GM21723 (cell line): ENCODE measurements around the gene RPTOR.
A peak's percentile ranks its signal among the peaks of the same experiment; 100 is the strongest.

Source experiments
- ATAC-seq: cut with Tn5 transposase; IDR thresholded peaks from one replicate; pipeline ENCODE4 v1.9.1; 2021; ENCODE audit warnings: mild to moderate bottlenecking, moderate library complexity; ENCODE audit not compliant: unreplicated experiment

The RPTOR gene

DNA sequence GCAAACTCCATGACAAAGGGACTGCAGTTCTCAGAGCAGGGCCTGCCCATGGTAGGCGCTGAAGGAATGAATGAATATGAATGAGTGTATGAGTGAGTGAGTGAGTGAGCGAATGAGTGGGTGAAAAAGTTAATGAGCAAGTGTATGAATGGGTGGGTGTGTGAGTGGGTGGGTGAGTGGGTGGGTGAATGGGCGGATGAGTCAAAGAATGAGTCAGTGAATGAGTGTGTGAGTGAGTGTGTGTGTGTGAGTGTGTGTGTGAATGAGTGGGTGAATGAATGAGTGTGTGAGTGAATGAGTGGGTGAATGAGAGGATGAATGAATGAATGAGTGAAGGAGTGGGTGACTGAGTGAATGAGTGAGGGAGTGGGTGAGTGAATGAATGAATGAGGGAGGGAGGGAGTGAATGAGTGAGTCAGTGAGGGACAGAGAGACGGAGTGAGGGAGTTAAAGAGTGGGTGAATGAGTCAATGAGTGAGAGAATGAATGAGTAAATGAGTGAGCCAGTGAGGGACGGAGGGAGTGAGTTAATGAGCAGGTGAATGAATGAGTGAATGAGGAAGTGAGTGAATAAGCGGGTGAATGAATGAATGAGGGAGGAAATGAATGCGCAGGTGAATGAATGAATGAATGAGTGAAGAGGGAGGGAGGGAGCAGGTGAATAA is 435.9 kb downstream of the RPTOR start:
- ATAC-seq: no peak

DNA sequence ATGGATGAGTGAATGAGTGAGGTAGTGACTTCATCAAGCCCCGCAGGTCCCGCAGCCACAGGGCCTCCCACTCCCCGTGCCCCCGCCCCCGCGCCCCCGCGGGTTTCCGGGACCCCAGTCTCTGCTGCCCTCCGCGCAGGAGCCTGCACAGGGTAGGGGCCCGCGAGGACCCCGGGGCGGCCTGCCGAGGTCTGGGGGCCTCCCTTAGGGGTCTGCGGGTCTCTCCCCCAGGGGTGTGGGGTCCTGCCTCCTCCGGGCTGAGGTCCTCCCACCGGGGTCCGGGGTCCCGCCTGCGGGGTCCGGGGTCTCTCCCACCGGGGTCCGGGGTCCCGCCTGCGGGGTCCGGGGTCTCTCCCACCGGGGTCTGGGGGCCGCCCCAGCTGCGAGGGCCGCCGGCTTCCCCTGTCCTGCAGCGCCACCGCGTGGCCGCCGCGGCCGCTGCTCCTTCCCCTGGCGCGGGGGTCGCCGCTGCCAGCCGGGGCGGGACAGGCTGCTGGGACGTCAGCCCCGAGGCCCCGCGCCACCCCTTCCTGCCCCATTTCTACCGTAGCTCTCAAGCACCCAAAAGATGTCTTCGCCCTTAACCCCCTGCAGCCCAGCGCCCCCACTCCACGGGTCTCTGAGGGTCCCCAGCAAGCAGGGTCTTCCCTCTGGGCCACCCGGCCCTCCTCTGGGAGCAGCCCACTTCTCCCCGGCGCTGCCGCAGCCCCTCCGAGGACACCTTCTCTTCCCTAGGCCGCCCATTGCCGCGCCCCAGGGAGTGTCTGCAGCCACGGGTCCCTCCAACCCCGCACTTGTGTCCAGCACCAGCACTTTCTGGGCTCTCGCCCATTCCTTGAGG is 436.6 kb downstream of the RPTOR start:
- no peak for ATAC-seq

DNA sequence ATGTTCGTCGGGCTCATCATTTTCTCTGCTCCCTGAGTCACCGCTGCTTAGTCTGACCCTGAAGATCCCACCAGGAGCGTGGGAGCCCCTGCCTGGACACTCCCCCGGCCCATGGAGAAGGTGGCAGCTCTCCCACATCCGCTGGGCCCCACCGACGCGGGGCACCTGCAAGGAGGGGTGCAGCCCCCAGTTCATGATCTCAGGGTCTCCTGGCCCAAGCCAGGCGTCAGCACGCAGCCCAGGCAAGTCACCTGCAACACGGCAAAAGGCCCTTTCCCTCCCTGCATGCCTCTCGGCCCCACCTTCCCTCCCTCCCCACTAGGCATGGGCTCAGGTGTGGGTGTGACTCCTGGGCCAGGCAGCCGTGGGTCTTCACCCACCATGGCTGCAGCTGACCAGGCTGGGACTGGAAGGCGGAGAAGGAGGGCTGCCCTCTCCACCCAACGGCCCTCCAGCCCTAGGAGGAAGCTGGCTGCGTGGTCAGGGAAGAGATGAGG is 437.3 kb downstream of the RPTOR start:
- ATAC-seq: no peak

DNA sequence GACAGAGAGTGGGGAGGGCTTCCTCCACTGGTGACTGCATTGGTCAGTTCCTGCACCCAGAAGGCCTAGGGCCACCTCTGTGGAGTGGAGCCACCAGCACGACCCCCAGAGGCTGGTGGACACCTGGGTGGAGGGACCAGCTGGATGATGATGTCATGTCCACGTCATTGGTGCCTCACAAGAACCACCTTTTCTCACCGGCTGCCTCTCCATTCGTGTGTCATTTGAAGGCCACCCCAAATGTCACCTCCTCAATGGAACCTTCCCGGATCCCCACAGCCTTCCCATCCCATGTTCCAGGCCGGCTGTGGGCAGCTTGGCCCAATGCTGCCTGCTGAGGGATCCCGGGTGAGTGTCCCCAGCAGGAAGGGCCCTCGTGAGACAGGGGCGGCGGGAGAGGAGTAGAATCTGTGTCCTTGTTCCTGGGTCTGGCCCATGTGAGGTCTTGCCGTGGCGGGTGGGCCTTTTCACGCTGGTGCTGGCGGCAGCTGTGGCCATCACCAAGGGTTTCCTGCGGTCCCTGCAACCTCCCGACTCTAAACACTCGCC is 437.9 kb downstream of the RPTOR start:
- ATAC-seq: no peak

DNA sequence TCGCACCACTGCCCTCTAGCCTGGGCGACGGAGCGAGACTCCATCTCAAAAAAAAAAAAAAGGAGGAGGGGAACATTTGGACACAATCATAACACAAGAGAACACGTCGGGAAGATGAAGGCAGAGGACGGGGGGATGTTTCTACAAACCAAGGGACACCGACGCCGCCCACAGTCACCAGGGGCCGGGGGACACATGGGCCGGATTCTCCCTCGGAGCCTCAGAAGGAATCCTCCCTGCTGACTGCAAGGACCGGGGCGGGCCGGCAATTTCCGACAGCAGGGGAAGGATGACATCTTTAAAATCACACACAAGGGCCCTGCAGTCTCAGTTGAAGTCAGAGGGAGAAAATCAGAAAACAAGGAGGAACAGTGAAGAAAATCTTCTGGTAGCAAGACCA is 438.9 kb downstream of the RPTOR start:
- ATAC-seq: no peak

DNA sequence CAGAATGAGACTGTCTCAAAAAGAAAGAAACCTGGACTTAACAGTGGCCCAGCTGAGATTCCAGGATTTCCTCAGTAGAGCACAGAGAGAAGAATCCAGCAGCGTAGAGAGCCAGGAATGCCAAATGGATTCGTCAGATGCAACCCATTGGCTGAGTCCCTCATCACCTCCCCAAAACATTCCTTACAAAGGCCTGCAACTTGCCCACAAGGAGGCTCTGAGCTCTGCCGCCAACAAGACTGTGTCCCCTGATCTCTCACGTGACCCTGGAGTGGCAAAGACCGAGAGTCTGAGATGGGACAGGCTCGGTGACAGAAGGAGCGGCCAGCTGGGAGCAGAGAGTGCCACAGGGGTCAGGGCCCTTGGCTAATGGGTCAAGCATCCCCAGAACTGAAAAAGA is 440.1 kb downstream of the RPTOR start:
- no peak for ATAC-seq

DNA sequence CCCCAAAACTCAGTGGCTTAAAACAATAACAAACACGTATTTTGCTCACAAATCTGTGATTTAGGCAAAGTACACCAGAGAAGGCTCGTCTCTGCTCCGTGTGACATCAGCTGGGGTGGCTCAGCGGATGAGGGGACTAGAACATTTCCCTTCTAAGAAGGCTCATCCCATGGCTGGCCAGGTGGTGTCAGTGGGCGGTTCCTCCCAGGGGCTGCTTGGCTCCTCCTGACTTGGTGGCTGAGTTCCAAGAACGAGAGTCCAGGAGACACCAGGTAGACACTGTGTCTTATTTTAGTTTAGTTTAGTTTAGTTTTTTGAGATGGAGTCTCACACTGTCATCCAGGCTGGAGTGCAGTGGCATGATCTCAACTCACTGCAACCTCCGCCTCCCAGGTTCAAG is 441.4 kb downstream of the RPTOR start:
- ATAC-seq: no peak

DNA sequence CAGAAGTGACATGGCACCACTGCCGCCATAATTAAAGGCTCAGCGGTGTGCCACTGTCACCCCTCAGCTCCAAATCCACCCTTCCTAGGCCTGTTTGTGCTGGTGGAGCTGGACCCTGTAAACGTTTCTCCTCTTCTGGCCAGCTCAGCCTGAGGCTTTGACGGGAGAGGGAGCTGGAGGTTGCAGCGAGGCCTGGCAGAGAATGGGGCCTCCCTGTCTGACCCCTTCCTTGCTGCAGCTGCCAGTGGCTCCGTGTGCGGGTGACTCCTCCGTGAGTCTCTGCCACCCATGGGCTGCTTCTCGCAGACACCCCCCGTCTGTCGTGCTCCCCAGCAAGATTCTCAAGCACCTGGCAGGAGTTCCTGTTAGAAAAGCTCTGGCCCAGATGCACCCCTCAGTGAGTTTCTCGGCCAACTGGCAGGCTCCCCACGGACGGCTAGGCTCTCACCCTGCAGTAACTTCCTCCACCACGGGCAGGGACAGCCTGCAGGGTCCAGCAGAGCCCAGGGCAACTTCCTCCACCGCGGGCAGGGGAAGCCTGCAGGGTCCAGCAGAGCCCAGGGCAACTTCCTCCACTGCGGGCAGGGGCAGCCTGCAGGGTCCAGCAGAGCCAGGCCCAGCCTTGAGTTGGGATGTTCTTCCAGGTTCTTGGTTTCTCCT is 442.3 kb downstream of the RPTOR start:
- no peak for ATAC-seq

DNA sequence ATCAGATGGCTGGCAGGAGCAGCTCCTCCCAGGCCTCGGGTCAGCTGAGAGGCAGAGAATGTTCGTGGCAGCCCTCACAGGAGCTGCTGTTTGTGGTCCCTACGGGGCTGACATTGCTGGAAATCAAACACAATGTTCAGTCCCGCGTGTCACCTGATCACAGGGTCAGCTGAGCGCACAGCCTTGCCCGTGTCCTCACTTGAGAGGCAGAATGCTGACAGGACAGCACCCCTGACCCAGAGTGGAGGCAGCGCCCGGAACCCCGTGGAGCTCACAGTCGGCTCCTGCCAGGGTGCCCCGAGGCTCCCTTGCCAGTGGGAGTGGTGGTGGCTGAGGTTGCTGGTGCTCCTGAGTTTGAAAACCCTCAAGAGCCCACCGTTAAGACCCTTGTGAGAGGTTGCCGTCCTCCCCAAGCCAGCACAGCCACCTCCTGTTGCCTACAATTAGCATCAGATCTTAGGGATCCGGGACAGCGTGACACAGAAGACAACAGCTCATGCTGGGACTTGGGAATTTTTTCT is 443.4 kb downstream of the RPTOR start:
- no peak for ATAC-seq

DNA sequence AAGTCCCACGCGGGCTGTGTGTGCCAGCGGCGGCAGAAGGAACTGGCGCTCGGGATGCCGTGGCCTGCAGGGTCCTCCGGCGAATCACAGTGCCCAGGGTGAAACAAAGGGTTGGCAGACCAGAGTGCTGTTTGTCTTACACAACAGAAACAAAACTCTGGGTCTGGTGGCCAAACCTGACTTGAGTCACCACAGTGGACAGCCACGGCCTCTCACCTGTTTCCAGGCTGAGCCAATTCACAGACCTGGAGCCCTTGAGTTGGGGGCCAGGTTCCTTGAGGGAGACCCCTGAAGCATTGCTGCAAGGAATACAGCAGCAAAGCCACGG is 444.9 kb downstream of the RPTOR start:
- ATAC-seq: no peak

DNA sequence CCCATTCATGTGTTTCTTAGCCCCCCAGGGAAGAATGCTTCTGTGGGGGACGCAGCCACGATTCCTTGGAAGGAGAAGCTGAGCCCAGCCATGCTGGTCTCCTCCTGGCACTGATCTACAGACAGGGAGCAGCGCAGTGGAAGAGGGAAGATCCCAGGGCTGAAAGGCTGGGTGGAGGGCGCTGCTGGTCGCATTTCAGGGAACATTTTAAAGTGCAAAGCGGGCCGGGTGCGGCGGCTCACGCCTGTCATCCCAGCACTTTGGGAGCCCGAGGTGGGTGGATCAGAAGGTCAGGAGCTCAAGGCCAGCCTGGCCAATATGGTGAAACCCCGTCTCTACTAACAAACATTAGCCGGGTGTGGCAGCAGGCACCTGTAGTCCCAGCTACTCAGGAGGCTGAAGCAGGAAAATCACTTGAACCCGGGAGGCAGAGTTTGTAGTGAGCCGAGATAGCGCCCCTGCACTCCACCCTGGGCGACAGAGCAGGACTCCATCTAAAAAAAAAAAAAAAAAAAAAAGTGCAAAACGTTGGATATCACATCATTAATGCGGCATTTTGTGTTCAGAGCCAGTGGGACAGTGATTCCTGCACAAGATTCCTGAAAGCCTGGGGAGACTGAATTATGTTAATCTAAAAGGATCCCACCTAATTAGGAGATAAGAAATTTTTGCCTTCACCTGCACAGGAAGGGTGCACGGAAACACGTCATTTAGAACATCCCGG is 446.4 kb downstream of the RPTOR start:
- no peak for ATAC-seq

DNA sequence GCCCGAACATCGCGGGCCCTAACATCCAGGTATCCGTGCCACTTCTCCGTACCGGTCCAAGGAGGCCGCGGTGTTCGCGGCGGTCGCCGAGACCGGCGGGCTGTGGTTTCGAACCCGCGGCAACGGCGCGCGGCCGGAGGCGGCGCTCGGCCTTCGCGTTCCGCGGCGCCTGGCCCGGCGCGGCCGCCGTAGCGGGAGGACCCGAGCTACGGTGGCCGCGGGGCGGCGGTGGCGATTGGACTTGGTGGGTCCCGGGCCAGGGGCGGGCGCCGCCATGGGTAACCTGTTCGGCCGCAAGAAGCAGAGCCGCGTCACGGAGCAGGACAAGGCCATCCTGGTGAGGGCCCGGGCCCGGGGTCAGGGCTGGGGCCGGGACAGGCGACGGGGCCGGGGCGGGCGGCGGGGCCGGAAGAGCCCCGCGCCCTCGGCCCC is 447.0 kb downstream of the RPTOR start, which contains the start of gene CHMP6:
Gene CHMP6, plus strand, starts transcription at position 197 of the 432 bp plus-strand sequence. Its CDS starts 78 bp downstream, at position 275.
- ATAC-seq: peak; percentile 54

DNA sequence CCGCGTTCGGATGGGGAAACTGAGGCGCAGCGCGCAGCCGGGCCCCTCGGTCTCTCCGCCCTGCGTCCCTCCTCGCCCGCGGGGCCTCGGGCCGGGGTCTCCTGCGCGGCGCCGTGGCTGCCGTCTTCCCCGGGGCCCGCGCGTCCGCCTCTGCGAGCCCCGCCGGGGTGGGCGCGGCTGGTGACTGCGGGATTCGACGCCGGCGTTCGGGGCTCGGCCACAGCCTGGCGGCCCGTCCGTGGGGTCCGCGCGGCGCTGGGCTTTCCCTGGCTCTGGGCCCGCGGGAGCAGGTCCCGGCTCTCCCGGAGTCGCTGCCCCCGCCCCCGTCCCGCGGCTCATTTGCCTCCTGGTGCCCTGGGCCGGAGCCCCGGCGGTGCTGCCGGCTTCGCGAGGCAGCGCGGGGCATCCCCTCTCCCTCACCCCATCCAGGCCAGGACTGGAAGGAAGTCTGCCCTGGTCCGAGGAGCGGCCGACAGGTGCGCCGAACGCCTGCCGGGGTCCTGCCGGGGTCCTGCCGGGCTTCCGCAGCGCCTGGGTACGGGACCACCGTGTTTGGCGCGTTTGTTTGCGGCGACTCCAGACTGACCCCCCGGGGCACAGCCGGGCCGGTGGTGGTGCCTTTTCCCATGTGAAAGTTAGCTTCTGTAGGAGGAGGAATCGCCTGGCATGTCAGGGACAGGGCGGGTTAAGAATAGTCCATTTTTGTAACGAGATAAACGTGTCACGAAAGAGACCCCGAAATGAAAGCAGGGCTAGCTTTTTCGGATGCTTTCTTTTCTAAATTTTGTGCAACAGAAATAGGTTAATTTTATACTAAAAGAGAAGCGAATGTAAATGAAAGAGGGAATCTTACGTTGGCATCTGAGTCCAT is 447.7 kb downstream of the RPTOR start:
- peak; percentile 26 for ATAC-seq

DNA sequence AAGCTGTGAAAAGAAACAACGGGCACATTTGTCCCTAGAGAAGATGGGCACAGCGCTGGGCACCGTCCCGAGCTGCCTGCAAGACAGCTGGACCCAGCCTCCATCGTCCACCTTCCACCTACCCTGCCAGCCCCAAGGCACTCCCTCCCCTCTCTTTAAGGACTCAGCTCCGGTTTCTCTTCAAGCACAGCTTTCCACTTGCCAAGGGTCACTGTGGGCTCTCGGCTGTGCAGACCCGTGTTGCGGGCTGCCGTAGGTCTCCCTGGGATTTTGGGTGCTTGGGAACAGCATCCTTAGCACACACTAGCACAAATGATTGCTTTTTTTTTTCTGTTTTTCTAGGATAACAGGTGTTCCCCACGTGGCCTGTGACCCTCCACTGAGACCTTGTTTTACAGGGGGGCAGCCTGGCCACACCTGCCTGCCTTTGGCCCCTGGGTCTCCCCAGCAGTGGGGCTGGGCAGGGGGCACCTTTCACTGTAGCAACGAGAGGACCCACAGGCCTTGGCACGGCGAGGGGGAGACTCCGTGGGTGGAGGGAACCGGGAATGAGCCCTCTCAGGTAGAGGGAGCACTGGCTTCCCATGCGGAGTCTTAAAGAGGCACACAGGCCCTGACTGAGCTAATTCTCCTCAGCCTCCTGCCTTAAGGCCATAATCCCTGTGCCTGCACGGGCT is 448.4 kb downstream of the RPTOR start:
- no peak for ATAC-seq

DNA sequence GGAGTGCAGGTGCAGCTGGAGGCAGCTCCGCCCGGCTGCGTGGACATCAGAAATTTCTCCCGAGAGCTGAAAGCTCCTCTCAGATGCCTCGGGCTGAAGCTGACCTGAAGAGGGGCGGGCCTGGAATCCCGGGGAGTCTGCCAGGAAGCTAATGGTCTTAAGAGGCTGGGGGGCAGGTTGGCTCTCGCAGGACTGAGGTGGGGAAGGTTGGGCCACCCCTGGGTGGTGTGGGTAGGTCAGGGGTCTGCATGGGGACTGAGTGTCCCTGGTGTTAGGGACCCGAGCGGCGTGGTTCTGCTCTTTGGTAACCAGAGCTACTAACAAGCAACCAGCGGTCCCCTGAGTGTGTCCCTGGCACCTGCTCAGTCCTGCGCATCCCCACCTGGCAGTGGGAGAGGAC is 450.5 kb downstream of the RPTOR start:
- ATAC-seq: no peak

DNA sequence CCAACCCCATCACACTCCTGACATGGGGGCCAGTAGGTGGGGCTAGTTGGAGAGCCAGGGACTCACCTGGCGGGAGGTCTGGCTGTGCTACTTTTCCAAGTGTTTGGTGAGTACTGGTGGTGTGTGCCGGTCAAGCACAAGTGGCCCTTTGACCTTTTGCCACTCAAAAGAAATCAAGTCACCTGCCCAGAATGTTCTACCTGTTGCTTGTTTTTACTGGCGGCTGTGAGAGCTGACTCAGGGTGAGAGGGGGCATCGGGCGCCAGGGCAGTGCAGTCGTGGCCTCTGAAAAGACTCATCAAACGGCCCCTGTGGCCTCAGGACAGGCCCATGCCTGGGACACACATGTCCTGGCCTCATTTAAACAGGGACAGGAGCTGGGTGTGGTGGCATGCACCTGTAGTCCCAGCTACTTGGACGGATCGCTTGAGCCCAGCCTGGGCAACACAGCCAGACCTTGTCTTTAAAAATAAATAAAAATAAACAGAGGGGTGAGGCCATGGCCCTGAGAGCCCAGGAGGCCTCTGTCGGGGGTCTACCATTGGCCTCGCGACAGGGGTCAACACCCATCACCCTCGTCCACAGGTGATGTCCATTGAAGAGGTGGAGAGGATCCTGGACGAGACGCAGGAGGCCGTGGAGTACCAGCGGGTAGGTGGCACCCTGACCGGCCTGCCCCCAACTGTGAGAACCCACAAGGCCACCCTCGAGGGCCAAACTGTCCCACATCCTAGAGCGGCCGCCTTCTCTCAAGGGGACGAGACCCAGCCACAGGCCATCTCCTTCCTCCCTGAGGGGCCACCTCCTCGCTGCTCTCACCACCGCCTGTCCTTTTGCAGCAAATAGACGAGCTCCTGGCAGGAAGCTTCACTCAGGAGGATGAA is 452.0 kb downstream of the RPTOR start:
- no peak for ATAC-seq

DNA sequence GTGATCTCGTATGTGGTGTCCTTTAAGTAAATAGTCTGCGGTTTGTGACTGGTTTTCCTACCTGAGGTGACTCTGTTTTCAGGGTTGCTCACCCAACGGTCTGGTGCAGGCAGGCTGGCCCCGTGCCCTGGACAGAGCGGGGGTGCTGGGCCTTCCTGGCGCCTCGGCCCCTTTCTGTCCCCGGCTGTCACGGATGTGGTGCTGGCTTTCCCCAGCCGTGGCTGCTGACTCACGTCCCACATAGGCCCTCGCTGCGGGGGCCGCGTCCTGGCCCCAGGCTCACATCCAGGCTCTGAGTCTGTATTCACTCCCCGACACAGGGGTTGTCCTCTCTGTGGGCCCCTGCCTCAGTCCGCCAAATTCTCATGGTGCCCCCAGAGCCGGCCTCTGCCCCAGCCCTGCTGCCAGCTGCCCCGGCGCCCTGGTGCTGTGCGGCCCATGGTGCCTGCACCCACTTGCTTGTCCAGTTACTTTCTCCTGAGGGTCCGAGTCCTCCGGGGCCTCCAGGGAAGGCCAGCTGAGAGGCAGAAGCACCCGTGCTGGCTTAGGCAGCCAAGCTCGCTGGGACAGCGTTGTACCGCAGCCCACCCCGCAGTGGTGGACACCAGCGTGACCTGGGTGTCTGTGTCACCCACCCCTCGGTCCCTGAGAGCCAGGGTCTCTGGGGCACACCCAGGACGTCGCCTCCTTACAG is 452.9 kb downstream of the RPTOR start:
- ATAC-seq: no peak
